ENCODE results near the gene ACHE. TPM values are rescaled to one million over a fixed set of nuclear protein-coding genes. Genes with fewer than 3 reads are reported as not detected.

The ACHE gene
- total RNA-seq, 4 donors from 2014 or later, result 3.3 to 35.4 (median 25.3) TPM

GRCh38 chr7:100891568-100892247 is 4.0 kb downstream of the ACHE start:
- DNase-seq, result no peak
- peaks cover 0 to 19% (median 0%) of the 10 kb centered on the region in 3 donors for H3K36me3 ChIP-seq
- TF ChIP-seq CTCF (IDR thresholded peaks at IDR 0.05) (no peak), POLR2A (IDR thresholded peaks at IDR 0.05) (no peak)
- peaks cover 0 to 16% of the 10 kb centered on the region in 2 donors for H3K27me3 ChIP-seq
- no peak overlapping the region for H3K4me3 ChIP-seq
- H3K27ac ChIP-seq, result no peak overlapping the region
- peaks cover 7 to 67% (median 48%) of the 10 kb centered on the region in 4 donors for H3K4me1 ChIP-seq
- no peaks in the 10 kb centered on the region for H3K9me3 ChIP-seq

GRCh38 chr7:100890653-100891567 is 4.8 kb downstream of the ACHE start:
- peak overlapping the region; percentile 82 to 92 (median 87) for H3K27ac ChIP-seq
- no peaks in the 10 kb centered on the region for H3K9me3 ChIP-seq
- peak overlapping the region; percentile 57 to 78 (median 66) for H3K4me3 ChIP-seq
- no peak for DNase-seq
- TF ChIP-seq CTCF (IDR thresholded peaks at IDR 0.05) (no peak), POLR2A (IDR thresholded peaks at IDR 0.05) (no peak)
- H3K27me3 ChIP-seq, result peaks cover 0 to 8% of the 10 kb centered on the region in 2 donors
- peaks cover 7 to 59% (median 43%) of the 10 kb centered on the region in 4 donors for H3K4me1 ChIP-seq
- peaks cover 0 to 27% (median 0%) of the 10 kb centered on the region in 3 donors for H3K36me3 ChIP-seq

DNA sequence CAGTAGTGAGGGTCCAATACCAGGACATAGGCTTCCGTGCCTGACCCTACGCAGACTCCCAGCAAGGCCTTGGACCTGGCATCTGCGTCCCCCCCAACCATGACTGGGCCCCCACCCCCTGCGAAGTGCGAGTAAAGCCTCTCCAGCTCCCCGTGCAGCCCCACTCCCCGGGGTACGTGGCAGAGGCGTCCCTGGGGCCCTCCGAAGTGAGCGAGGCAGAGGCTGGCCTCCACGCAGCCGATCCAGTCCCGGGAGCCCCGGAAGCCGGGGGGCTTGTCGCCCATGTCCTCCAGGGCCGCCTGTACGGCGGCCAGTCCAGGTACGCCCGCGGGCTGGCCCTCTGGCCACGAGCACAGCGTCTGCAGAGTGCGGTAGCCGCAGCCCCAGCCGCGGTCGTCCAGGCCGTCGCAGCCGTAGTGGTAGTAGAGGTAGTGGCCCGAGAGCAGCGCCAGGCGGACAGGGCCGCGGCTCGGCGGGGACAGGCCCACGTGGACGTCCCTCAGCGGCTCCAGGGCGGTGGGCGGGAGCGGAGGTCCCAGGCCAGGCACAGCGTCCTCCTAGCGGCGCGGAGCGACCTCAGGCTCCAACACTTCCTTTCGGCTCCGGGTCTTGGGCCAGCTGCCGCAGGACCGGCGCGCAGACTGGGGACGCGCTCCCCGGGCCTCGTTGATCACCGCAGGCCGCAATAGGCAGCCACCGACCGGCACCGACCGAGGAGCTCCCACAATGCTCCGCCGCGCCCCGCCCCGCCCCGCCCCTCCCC is 6.5 kb downstream of the ACHE start, which contains the start of gene UFSP1:
Gene UFSP1, minus strand, starts transcription at position 728 of the 763 bp plus-strand sequence. Its CDS starts 444 bp downstream, at position 284.
- Histone ChIP-seq H3K27ac (peak within 1 kb of the TSS; percentile 82 to 92 (median 87)), H3K27me3 (no peaks in the 10 kb centered on the region), H3K4me1 (peaks cover 7 to 42% (median 32%) of the 10 kb centered on the region in 4 donors), H3K36me3 (peaks cover 0 to 45% (median 0%) of the 10 kb centered on the region in 3 donors), H3K9me3 (no peaks in the 10 kb centered on the region), H3K4me3 (peak within 1 kb of the TSS; percentile 57 to 78 (median 66))
- TF ChIP-seq POLR2A (IDR thresholded peaks at IDR 0.05) (no peak), CTCF (IDR thresholded peaks at IDR 0.05) (peak in 2 of 6 experiments; percentile 24 to 28)
- DNase-seq, result peak in 1 of 3 donors; percentile 59

GRCh38 chr7:100888291-100888987 is 7.2 kb downstream of the ACHE start:
- H3K27me3 ChIP-seq, result no peaks in the 10 kb centered on the region
- peaks cover 0 to 52% (median 0%) of the 10 kb centered on the region in 3 donors for H3K36me3 ChIP-seq
- H3K4me3 ChIP-seq, result peak overlapping the region; percentile 57 to 78 (median 66)
- TF ChIP-seq POLR2A (IDR thresholded peaks at IDR 0.05) (no peak), CTCF (IDR thresholded peaks at IDR 0.05) (no peak)
- H3K27ac ChIP-seq, result peak overlapping the region; percentile 82 to 92 (median 87)
- DNase-seq, result peak in 1 of 3 donors; percentile 61
- H3K4me1 ChIP-seq, result peaks cover 7 to 37% (median 32%) of the 10 kb centered on the region in 4 donors
- no peaks in the 10 kb centered on the region for H3K9me3 ChIP-seq
